Stimulated activated CD4-positive, alpha-beta T cell treated with anti-CD3 and anti-CD28 coated beads, Interleukin-15, amount 100 ng/mL, for 48 hours (primary cell): ENCODE data around the gene TACR2.

Source experiments
- DNase-seq, 2 donors: peaks; one replicate each; pipeline ENCODE4 v3.0.0-alpha.2; 2020; ENCODE audit warnings: low read depth in 2 of 2

The TACR2 gene

GRCh38 chr10:69416695-69417094, at the start of gene TACR2:
Gene TACR2, minus strand, starts transcription at chr10:69416918. Its CDS starts 595 bp downstream, at chr10:69416323.
- no peak for DNase-seq

GRCh38 chr10:69466158-69466490, 49.4 kb upstream of the TACR2 start:
- DNase-seq: no peak

- DNase-seq: no peak
Measured at GRCh38 chr10:69465457-69466157, 48.9 kb upstream of the TACR2 start.

- no peak for DNase-seq
Measured at GRCh38 chr10:69464801-69465401, 48.2 kb upstream of the TACR2 start.

- DNase-seq: no peak
Measured at GRCh38 chr10:69464401-69464800, 47.7 kb upstream of the TACR2 start.

GRCh38 chr10:69463886-69464285, 47.2 kb upstream of the TACR2 start:
- no peak for DNase-seq

- no peak for DNase-seq
Measured at GRCh38 chr10:69461243-69462025, 44.7 kb upstream of the TACR2 start.

GRCh38 chr10:69460576-69461242, 44.0 kb upstream of the TACR2 start:
- DNase-seq: no peak

- DNase-seq: no peak
Measured at GRCh38 chr10:69459893-69460575, 43.3 kb upstream of the TACR2 start.

GRCh38 chr10:69459101-69459790, 42.5 kb upstream of the TACR2 start:
- no peak for DNase-seq

GRCh38 chr10:69458430-69459100, 41.8 kb upstream of the TACR2 start:
- no peak for DNase-seq

GRCh38 chr10:69457771-69458237, 41.1 kb upstream of the TACR2 start:
- no peak for DNase-seq

GRCh38 chr10:69456880-69457693, 40.4 kb upstream of the TACR2 start:
- no peak for DNase-seq

- DNase-seq: no peak
Measured at GRCh38 chr10:69455006-69455763, 38.5 kb upstream of the TACR2 start.

GRCh38 chr10:69453795-69454194, 37.1 kb upstream of the TACR2 start:
- no peak for DNase-seq

GRCh38 chr10:69452676-69453415, 36.1 kb upstream of the TACR2 start:
- no peak for DNase-seq

- no peak for DNase-seq
Measured at GRCh38 chr10:69451784-69452251, 35.1 kb upstream of the TACR2 start.

GRCh38 chr10:69451209-69451783, 34.6 kb upstream of the TACR2 start, which contains the start of gene TSPAN15:
Gene TSPAN15, plus strand, starts transcription at chr10:69451465. Its CDS starts 130 bp downstream, at chr10:69451595.
- peak; percentile 57 to 76 for DNase-seq
